Activated CD8-positive, alpha-beta T cell treated with anti-CD3 and anti-CD28 coated beads, Interleukin-2, amount 10 ng/mL, durations not matched to agents 7 days and 5 days (primary cell): Measurements from ENCODE around the gene ANK2. TPM values are rescaled to one million over a fixed set of nuclear protein-coding genes. Genes with fewer than 3 reads are reported as not detected.
A peak's percentile ranks its signal among the peaks of the same experiment; 100 is the strongest.

Experiments used
- ATAC-seq: fragments of 150-1000 bp; cut with Tn5 transposase; one replicate; pipeline ENCODE4 v1.10.0; 2021; ENCODE audit warnings: moderate library complexity
- CTCF ChIA-PET: fragments of 350-600 bp; sonication (Branson Sonifier 250); formaldehyde crosslinking; loops from one replicate; lab custom pipeline; 2021; ENCODE audit warnings: antibody characterized with exemption; lab: Charles Lee
- POLR2A ChIA-PET: fragments of 350-600 bp; sonication (Branson Sonifier 250); formaldehyde crosslinking; loops from one replicate; lab custom pipeline; 2021; ENCODE audit warnings: antibody characterized with exemption; lab: Charles Lee
- DNase-seq: peaks from one replicate; pipeline ENCODE4 v3.0.0-alpha.2; 2020
- H3K27ac Mint-ChIP-seq: one replicate; pipeline ENCODE4 v1.8.0; 2021; ENCODE audit warnings: mild to moderate bottlenecking, mixed read lengths
- H3K27me3 Mint-ChIP-seq: one replicate; pipeline ENCODE4 v1.8.0; 2021; ENCODE audit warnings: low read depth, mixed read lengths
- H3K36me3 Mint-ChIP-seq: one replicate; pipeline ENCODE4 v1.8.0; 2021; ENCODE audit warnings: low read depth, mixed read lengths
- H3K4me1 Mint-ChIP-seq: one replicate; pipeline ENCODE4 v1.8.0; 2021; ENCODE audit warnings: low read depth, mixed read lengths
- H3K4me3 Mint-ChIP-seq: one replicate; pipeline ENCODE4 v1.8.0; 2021; ENCODE audit warnings: mild to moderate bottlenecking, mixed read lengths
- H3K9me3 Mint-ChIP-seq: one replicate; pipeline ENCODE4 v1.8.0; 2022; ENCODE audit warnings: mixed read lengths; ENCODE audit not compliant: insufficient read depth
- total RNA-seq, 2 experiments: library from RNA; stranded (reverse); gene quantifications; one replicate each; pipeline ENCODE4 v1.2.3, GENCODE V29; 2021

The ANK2 gene
- total RNA-seq, 2 experiments from 2014 or later, result 0.47 to 1.5 TPM

DNA sequence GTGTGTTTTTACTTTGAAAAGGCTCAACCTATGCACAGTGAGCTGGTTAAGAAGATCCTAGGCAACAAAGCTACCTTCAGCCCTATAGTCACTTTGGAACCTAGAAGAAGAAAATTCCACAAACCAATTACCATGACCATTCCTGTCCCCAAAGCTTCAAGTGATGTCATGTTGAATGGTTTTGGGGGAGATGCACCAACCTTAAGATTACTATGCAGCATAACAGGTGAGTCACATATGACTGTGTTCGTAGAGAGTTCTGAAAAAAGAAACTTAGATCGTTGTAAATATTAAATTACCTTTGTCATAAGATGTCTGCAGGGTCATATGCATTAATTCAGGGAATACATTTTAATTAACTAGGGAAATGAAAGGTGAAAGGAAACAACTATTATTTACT, 287.1 kb downstream of the ANK2 start:
- Mint-ChIP-seq H3K9me3 (no peaks in the 10 kb centered on the region), H3K36me3 (no peaks in the 10 kb centered on the region), H3K27me3 (peaks cover 9% of the 10 kb centered on the region), H3K27ac (no peak overlapping the region), H3K4me3 (no peak overlapping the region), H3K4me1 (no peaks in the 10 kb centered on the region)
- ChIA-PET CTCF (no interaction called here), POLR2A (no interaction called here)
- no peak for ATAC-seq
- DNase-seq, result no peak

DNA sequence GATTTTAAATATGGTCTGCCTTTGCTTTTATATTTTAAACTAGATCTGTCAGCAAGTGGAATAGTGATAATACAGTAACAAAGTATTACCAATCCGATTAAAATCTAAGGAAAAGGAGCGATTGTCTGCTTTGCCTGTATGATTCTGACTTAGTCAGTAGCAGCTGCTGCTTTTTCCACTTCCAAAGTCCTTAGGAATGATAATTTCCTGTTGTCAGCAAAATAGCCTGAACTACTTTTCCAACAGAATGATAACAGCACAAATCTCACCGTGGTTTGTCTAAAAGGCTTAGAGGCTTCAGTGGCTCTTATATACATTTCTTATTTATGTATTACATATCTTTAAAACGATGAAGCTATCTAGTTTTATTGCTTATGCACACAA, 290.0 kb downstream of the ANK2 start:
- Mint-ChIP-seq H3K27me3 (peaks cover 5% of the 10 kb centered on the region), H3K9me3 (no peaks in the 10 kb centered on the region), H3K27ac (no peak overlapping the region), H3K4me3 (no peak overlapping the region), H3K4me1 (no peaks in the 10 kb centered on the region), H3K36me3 (no peaks in the 10 kb centered on the region)
- ATAC-seq, result no peak
- ChIA-PET CTCF (no interaction called here), POLR2A (no interaction called here)
- DNase-seq, result no peak

DNA sequence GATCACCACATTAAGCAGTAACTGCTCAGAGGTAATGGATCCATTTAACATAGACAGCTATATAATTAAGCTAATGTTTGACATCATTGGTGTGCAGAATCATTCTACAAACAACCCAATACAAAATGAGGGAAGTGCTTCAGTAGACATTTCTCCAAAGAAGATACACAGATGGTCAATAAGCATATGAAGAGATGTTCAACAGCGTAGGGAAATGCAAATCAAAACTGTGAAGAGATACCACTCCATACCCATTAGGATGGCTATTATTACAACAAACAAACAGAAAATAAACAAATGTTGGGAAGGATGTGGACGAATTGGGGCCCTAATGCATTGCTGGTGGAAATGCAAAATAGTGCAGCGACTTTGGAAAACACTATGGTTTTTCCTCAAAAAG, 294.6 kb downstream of the ANK2 start:
- no peak for ATAC-seq
- Mint-ChIP-seq H3K27me3 (peaks cover 8% of the 10 kb centered on the region), H3K4me3 (no peak overlapping the region), H3K27ac (no peak overlapping the region), H3K9me3 (no peaks in the 10 kb centered on the region), H3K4me1 (no peaks in the 10 kb centered on the region), H3K36me3 (no peaks in the 10 kb centered on the region)
- POLR2A ChIA-PET, result no interaction called here
- no peak for DNase-seq
- CTCF ChIA-PET, result no interaction called here

DNA sequence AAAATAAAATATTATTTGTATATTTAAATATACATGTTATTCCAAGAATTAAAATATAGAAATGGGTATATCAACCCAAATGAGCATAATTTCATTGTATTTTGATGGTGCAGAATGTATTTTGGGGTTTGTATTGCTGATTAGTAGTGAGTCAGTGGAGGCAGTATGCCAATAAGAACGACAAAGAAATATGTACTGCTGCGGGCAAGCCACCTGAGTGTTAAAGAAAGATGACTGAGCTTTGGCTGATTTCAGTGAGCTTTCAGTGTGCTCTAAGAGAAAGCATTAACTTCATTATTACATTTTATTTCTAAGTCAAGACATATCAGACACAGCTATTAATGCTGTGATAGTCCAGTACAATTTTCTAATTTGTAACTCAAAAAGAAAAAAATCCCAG, 297.8 kb downstream of the ANK2 start:
- ChIA-PET POLR2A (no interaction called here), CTCF (no interaction called here)
- Mint-ChIP-seq H3K4me1 (peaks cover 10% of the 10 kb centered on the region), H3K36me3 (no peaks in the 10 kb centered on the region), H3K9me3 (no peaks in the 10 kb centered on the region), H3K27me3 (peaks cover 20% of the 10 kb centered on the region), H3K4me3 (no peak overlapping the region), H3K27ac (no peak overlapping the region)
- no peak for ATAC-seq
- DNase-seq, result no peak

DNA sequence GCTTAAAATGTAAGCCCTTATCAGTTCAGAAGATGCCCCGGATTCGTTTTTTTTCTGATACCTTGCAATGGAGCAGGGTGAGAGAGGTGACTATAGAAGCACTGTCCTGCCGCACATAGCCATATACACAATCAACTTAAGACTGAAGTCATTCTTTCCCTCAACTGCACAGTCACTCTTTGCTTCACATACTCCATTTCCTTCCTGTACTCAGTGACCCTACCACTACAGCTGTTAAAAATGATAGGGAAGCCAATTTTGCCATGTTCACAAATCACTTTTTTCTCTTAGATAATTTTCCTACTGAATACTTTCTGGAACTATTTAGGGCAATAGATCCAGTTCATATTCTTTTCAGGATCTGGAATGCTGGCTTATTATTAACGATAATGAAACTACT, 300.0 kb downstream of the ANK2 start:
- Mint-ChIP-seq H3K9me3 (no peaks in the 10 kb centered on the region), H3K4me1 (peaks cover 22% of the 10 kb centered on the region), H3K27me3 (peaks cover 34% of the 10 kb centered on the region), H3K4me3 (no peak overlapping the region), H3K36me3 (peaks cover 2% of the 10 kb centered on the region), H3K27ac (no peak overlapping the region)
- DNase-seq (no peak), ATAC-seq (peak; percentile 57)
- ChIA-PET CTCF (no interaction called here), POLR2A (no interaction called here)

DNA sequence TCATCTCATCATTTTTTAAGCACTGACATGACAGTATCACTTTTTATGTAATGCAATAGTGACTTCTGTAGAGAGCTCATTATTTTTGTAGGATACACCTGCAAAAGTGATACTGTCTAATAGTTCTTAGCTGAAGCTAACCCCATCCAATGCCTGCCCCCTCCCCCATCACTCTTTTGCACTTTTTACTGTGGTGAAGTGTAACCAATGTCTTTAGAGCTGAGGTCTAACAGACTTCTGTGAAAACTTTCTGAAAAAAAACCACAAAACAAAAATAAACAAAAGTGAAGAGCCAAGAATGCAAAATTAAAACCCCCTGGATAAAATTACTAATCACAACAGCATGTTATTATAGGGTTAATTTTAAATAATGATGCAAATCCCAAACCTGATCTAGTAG, 301.1 kb downstream of the ANK2 start:
- peaks cover 34% of the 10 kb centered on the region for H3K27me3 Mint-ChIP-seq
- H3K4me3 Mint-ChIP-seq, result no peak overlapping the region
- peaks cover 2% of the 10 kb centered on the region for H3K36me3 Mint-ChIP-seq
- no peaks in the 10 kb centered on the region for H3K9me3 Mint-ChIP-seq
- ATAC-seq, result no peak
- ChIA-PET POLR2A (no interaction called here), CTCF (no interaction called here)
- no peak for DNase-seq
- H3K27ac Mint-ChIP-seq, result no peak overlapping the region
- H3K4me1 Mint-ChIP-seq, result peaks cover 33% of the 10 kb centered on the region

DNA sequence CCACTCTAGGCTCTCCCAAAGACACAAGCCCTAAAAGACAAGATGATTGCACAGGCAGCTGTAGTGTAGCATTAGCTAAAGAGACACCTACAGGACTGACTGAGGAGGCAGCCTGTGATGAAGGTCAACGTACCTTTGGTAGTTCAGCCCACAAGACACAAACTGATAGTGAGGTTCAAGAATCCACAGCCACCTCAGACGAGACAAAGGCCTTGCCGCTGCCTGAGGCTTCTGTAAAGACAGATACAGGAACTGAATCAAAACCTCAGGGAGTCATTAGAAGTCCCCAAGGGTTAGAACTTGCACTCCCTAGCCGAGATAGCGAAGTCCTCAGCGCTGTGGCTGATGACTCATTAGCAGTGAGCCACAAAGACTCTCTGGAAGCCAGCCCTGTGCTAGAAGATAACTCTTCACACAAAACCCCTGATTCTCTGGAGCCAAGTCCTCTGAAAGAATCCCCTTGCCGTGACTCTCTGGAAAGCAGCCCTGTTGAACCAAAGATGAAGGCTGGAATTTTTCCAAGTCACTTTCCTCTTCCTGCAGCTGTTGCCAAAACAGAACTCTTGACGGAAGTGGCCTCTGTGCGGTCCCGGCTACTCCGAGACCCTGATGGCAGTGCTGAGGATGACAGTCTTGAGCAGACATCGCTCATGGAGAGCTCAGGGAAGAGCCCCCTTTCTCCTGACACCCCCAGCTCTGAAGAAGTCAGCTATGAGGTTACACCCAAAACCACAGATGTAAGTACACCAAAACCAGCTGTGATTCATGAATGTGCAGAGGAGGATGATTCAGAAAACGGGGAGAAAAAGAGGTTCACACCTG, 306.3 kb downstream of the ANK2 start:
- H3K4me3 Mint-ChIP-seq, result peak overlapping the region; percentile 10
- ChIA-PET POLR2A (no interaction called here), CTCF (interaction anchor here (0.9 to 2.1 kb wide), 4 partner anchors 10 to 63 kb away, joined by 3 to 7 read pairs (median 4); no protein-coding TSS in a partner anchor)
- ATAC-seq (peak; percentile 97), DNase-seq (peak; percentile 83)
- H3K4me1 Mint-ChIP-seq, result peaks cover 35% of the 10 kb centered on the region
- H3K27ac Mint-ChIP-seq, result peak overlapping the region; percentile 59
- peaks cover 8% of the 10 kb centered on the region for H3K9me3 Mint-ChIP-seq
- H3K36me3 Mint-ChIP-seq, result peaks cover 14% of the 10 kb centered on the region
- H3K27me3 Mint-ChIP-seq, result peaks cover 51% of the 10 kb centered on the region

DNA sequence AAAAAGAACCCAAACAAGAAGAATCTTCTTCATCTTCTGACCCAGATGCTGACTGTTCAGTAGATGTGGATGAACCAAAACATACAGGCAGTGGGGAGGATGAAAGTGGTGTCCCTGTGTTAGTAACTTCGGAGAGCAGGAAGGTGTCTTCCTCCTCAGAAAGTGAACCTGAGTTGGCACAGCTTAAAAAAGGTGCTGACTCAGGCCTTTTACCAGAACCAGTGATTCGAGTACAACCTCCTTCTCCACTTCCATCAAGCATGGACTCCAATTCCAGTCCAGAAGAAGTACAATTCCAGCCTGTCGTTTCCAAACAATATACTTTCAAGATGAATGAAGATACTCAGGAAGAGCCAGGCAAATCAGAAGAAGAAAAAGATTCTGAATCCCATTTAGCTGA, 307.0 kb downstream of the ANK2 start:
- CTCF ChIA-PET, result interaction anchor here (0.7 to 1.0 kb wide), 3 partner anchors 11 to 48 kb away, joined by 3 to 4 read pairs (median 3); no protein-coding TSS in a partner anchor
- peaks cover 52% of the 10 kb centered on the region for H3K27me3 Mint-ChIP-seq
- no peak for ATAC-seq
- peaks cover 8% of the 10 kb centered on the region for H3K9me3 Mint-ChIP-seq
- H3K36me3 Mint-ChIP-seq, result peaks cover 14% of the 10 kb centered on the region
- H3K4me3 Mint-ChIP-seq, result no peak overlapping the region
- POLR2A ChIA-PET, result no interaction called here
- no peak overlapping the region for H3K27ac Mint-ChIP-seq
- peaks cover 34% of the 10 kb centered on the region for H3K4me1 Mint-ChIP-seq
- DNase-seq, result no peak

DNA sequence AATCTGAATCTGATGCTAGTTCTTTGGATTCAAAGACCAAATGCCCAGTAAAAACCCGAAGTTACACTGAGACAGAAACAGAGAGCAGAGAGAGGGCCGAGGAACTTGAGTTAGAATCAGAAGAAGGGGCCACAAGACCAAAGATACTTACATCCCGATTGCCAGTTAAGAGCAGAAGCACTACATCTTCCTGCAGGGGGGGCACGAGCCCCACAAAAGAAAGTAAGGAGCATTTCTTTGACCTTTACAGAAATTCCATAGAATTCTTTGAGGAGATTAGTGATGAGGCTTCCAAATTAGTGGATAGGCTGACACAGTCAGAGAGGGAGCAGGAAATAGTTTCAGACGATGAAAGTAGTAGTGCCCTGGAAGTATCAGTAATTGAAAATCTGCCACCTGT, 309.3 kb downstream of the ANK2 start:
- Mint-ChIP-seq H3K27ac (no peak overlapping the region), H3K36me3 (peaks cover 13% of the 10 kb centered on the region), H3K9me3 (peaks cover 8% of the 10 kb centered on the region), H3K4me3 (no peak overlapping the region), H3K27me3 (peaks cover 37% of the 10 kb centered on the region), H3K4me1 (peaks cover 26% of the 10 kb centered on the region)
- CTCF ChIA-PET, result no interaction called here
- POLR2A ChIA-PET, result no interaction called here
- ATAC-seq (no peak), DNase-seq (no peak)

DNA sequence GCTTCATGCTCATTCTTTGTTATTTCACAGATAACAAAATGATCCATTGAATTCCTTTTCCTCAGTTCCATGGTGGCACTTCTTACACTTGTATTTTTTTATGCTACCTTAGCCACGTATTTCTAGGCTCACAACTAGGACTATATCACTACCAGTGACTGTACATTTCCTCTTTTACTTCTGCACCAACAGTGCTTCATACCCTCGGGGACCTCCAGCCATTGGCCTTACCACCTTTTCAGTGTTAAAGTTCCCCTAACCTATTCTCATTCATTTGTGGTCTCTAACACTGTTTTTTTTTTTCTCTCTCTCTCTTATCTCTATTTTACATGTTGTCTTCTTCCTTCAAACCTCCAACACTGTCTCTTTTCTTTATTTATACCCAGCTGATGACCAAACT, 315.9 kb downstream of the ANK2 start:
- POLR2A ChIA-PET, result no interaction called here
- Mint-ChIP-seq H3K36me3 (no peaks in the 10 kb centered on the region), H3K27ac (no peak overlapping the region), H3K9me3 (no peaks in the 10 kb centered on the region), H3K27me3 (peaks cover 12% of the 10 kb centered on the region), H3K4me3 (no peak overlapping the region), H3K4me1 (no peaks in the 10 kb centered on the region)
- CTCF ChIA-PET, result no interaction called here
- ATAC-seq (no peak), DNase-seq (no peak)

DNA sequence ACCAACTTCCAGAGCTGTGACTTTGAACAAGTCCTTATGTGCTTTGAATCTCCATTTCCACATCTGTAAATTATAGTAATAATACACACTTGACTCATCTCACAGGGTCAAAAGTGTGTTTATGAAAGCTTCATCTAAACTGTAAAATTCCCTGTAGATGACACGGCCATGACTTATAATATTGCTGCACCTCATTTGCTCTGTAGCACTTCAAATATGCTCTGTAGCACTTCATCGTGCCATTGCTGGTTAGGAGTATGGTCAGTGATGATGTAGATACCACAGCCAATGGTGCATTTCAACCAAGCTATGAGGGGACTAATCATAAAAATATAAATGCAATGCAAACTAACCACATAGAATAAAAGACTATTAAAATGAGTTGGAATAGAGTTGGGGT, 318.6 kb downstream of the ANK2 start:
- Mint-ChIP-seq H3K27ac (no peak overlapping the region), H3K27me3 (peaks cover 7% of the 10 kb centered on the region), H3K4me3 (no peak overlapping the region), H3K4me1 (no peaks in the 10 kb centered on the region), H3K36me3 (no peaks in the 10 kb centered on the region), H3K9me3 (no peaks in the 10 kb centered on the region)
- DNase-seq (no peak), ATAC-seq (no peak)
- ChIA-PET POLR2A (interaction anchor here (0.6 kb wide), 1 partner anchor 11 kb away, joined by 3 read pairs; no protein-coding TSS in a partner anchor), CTCF (interaction anchor here (1.8 kb wide), 1 partner anchor 28 kb away, joined by 4 read pairs; no protein-coding TSS in a partner anchor)

DNA sequence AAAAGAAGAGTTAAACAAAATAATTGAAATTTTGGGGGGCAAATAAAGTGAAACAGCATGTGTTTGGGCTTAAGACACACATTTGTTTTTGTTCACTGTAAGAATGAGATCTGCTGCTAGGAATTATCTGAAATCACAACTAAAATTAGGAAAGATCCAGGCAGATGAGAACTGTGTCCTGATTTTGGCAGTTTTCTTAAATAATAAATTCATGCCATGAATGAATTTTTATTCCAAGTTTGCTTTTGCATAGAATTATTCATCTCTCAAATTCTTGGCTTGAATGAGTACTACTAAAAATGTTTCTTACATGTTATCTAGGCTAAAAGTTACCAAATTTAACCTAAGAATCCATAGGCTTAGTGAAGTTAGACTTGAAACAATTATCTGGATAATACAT, 321.7 kb downstream of the ANK2 start:
- Mint-ChIP-seq H3K4me3 (no peak overlapping the region), H3K36me3 (no peaks in the 10 kb centered on the region), H3K9me3 (no peaks in the 10 kb centered on the region), H3K4me1 (no peaks in the 10 kb centered on the region), H3K27ac (no peak overlapping the region), H3K27me3 (peaks cover 3% of the 10 kb centered on the region)
- DNase-seq, result no peak
- CTCF ChIA-PET, result interaction anchor here (1.1 kb wide), 1 partner anchor 24 kb away, joined by 4 read pairs; no protein-coding TSS in a partner anchor
- ATAC-seq, result no peak
- POLR2A ChIA-PET, result no interaction called here
